GM10248 (cell line): Measurements from ENCODE around the gene ADIPOR2.

Experiments
- CTCF ChIA-PET: fragments of 300-600 bp; sonication (Branson Sonifier 250); formaldehyde crosslinking; extraction: SDS; loops from one replicate; lab custom pipeline; 2021; ENCODE audit warnings: antibody characterized with exemption; lab: Yijun Ruan, JAX
- POLR2A ChIA-PET: fragments of 350-650 bp; sonication (Branson Sonifier 250); formaldehyde crosslinking; extraction: SDS; loops from one replicate; lab custom pipeline; 2020; ENCODE audit warnings: antibody characterized with exemption; lab: Yijun Ruan, JAX
- DNase-seq: peaks from one replicate; pipeline ENCODE4 v3.0.0; 2012; ENCODE audit errors: extremely low spot score
- CTCF ChIP-seq: IDR thresholded peaks from 2 replicates; pipeline ENCODE4 v1.5.1; 2012; ENCODE audit warnings: mild to moderate bottlenecking, low read depth; ENCODE audit errors: extremely low read depth, missing control alignments, control extremely low read depth

Gene ADIPOR2

DNA sequence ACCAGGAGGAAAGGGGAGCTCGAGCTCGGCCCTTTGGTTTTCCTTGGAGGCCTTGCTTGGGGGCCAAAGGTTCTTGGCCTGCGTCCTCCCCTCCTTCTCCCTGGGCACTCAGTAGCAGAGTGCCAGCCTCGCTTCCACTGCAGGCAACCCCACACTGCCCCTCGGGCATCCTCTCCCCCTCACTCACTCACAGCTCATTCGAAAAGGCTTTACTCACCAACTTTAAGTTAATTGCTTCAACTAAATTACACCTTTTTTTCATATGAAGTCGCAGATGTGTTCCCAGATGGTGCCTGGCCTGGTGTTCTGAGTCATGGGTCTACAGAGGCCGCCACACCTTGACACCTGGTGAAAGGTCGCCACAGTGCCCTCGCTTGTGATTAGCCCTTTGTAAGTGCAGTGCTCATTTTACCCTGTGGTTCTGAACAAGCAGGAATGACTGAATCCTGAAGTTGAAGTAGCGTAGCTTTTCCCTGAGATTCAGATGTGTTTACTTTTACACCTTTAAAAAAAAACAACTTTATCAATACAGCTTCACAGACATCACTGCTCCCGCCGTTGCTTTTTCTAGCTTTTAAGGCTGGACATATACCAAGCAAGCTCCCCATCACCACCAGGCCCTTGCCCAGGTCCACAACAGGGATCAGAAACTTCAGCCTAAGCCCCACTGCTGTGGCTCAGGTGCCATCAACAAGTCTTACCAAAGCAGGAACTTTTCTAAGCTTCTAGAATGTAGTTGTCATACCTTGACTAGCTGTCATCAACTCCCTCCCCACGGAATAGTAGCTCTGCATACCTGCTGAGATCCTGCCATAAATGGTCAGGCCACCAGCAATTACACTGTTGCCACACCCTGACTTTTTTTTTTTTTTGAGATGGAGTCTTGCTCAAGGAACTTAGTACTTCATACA lies 20.3 kb upstream of the ADIPOR2 start:
- ChIA-PET CTCF (interaction anchor here (1.5 to 5.7 kb wide), 6 partner anchors 11 to 120 kb away, joined by 4 to 21 read pairs (median 6); no protein-coding TSS in a partner anchor), POLR2A (no interaction called here)
- no peak for DNase-seq
- TF ChIP-seq CTCF: no peak

GRCh38 chr12:1676043-1676442 lies 14.8 kb upstream of the ADIPOR2 start:
- DNase-seq: no peak
- ChIA-PET CTCF (interaction anchor here (2.5 kb wide), 1 partner anchor 23 kb away, joined by 11 read pairs; no protein-coding TSS in a partner anchor), POLR2A (no interaction called here)
- no peak for TF ChIP-seq CTCF

GRCh38 chr12:1680804-1681492 lies 9.9 kb upstream of the ADIPOR2 start:
- POLR2A ChIA-PET: no interaction called here
- CTCF ChIA-PET: interaction anchor here (0.9 to 2.2 kb wide), 8 partner anchors 16 to 114 kb away, joined by 3 to 5 read pairs (median 4); no protein-coding TSS in a partner anchor
- no peak for TF ChIP-seq CTCF
- DNase-seq: no peak

DNA sequence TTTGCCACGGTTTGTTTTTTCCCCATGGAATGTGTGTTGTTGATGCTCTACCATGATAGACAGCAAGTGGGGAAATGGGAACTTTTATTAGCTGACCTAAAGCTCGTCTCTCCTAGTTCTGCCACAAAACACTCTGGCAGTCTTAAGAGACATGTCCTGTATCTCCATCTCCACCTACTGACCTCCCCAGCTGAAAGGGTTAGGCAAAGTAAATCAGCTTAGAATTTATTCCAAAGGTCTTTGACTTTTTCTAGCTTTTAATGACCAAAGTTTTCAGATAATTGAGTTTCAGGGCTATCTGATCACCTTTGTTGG lies 9.4 kb upstream of the ADIPOR2 start:
- POLR2A ChIA-PET: no interaction called here
- CTCF ChIA-PET: interaction anchor here (0.9 to 1.6 kb wide), 7 partner anchors 16 to 114 kb away, joined by 3 to 4 read pairs (median 4); no protein-coding TSS in a partner anchor
- no peak for TF ChIP-seq CTCF
- DNase-seq: no peak

- ChIA-PET POLR2A (no interaction called here), CTCF (interaction anchor here (1.0 to 1.6 kb wide), 3 partner anchors 53 to 252 kb away, joined by 3 to 12 read pairs (median 3); no protein-coding TSS in a partner anchor)
- no peak for TF ChIP-seq CTCF
- DNase-seq: no peak
These were observed 2.7 kb upstream of the ADIPOR2 start for GRCh38 chr12:1688086-1688710.
